DND-41 (cell line): Measurements from ENCODE around the gene SLC35C1.

ENCODE experiments used
- EZH2 ChIP-seq: IDR thresholded peaks from 3 replicates; pipeline ENCODE4 v1.6.1; 2012; ENCODE audit warnings: borderline replicate concordance, low read depth, mild to moderate bottlenecking, moderate library complexity, low read length, inconsistent platforms; ENCODE audit not compliant: severe bottlenecking
- TF ChIP-seq, protein P1 (sequence below): IDR thresholded peaks from 2 replicates; pipeline ENCODE4 v1.5.1; 2012; ENCODE audit warnings: borderline replicate concordance, low read length, moderate library complexity, mild to moderate bottlenecking; ENCODE audit not compliant: poor library complexity, severe bottlenecking; ENCODE audit errors: extremely low read depth

DNA sequence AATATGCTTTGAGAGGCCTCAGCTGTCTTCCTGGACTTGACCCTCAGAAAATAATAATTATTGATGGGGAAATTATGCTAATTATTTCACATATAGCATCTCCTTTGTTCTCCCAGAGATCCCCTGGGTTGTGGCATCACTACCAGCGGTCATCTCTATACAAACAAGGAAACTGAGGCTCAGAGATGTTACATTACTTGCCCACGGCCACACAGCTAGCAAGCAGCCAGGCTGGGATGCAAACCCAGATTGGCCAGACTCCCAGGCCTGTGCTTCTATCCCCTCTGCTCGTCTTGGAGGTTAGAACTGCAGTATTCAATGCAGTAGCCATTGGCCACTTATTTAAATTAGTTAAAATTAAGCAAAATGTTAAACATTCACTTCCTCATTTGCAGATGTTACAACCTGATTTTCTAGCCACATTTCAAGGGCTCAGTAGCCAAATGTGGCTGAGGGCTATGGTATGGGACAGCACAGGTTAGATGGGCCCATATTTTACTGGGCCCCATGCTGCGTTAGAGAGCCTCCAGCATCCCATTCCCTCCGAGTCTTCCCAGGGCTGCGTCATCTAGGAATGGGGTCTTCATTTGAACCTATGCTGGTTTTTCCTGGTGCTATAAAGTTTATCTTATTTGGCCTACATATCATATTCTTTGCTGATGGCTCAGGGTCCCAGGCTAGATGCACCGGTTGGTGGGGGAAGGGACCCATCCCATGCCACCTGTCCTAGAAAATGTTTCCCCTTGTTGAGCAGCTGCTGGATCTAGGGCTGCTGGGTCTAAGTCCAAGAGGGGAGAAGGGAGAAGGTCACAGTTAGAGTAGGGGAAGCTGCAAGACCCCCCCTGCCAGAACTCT lies 2.2 kb downstream of the SLC35C1 start:
- TF ChIP-seq, protein P1, sequence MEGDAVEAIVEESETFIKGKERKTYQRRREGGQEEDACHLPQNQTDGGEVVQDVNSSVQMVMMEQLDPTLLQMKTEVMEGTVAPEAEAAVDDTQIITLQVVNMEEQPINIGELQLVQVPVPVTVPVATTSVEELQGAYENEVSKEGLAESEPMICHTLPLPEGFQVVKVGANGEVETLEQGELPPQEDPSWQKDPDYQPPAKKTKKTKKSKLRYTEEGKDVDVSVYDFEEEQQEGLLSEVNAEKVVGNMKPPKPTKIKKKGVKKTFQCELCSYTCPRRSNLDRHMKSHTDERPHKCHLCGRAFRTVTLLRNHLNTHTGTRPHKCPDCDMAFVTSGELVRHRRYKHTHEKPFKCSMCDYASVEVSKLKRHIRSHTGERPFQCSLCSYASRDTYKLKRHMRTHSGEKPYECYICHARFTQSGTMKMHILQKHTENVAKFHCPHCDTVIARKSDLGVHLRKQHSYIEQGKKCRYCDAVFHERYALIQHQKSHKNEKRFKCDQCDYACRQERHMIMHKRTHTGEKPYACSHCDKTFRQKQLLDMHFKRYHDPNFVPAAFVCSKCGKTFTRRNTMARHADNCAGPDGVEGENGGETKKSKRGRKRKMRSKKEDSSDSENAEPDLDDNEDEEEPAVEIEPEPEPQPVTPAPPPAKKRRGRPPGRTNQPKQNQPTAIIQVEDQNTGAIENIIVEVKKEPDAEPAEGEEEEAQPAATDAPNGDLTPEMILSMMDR, result no peak
- TF ChIP-seq EZH2, result no peak
